GM12878 (cell line): ENCODE measurements around the gene P4HA2. TPM values are rescaled to one million over a fixed set of nuclear protein-coding genes. Genes with fewer than 3 reads are reported as not detected.

ENCODE experiments used
- CREB1 ChIP-seq: IDR thresholded peaks from 2 replicates; pipeline ENCODE4 v1.6.1; 2012; ENCODE audit warnings: low read depth, mild to moderate bottlenecking, inconsistent platforms
- EGR1 ChIP-seq, 2 experiments: IDR thresholded peaks; 1 replicate in 1 of 2; 2 replicates in 1 of 2; pipeline ENCODE4 v1.6.1; 2011 to 2012; ENCODE audit warnings: low read depth in 2 of 2, low read length in 2 of 2, borderline replicate concordance in 1 of 2, mild to moderate bottlenecking in 1 of 2, moderate library complexity in 1 of 2
- FOS ChIP-seq: IDR thresholded peaks from 3 replicates; pipeline ENCODE4 v1.6.1; 2011; ENCODE audit warnings: borderline replicate concordance; ENCODE audit not compliant: insufficient read length; ENCODE audit errors: extremely low read depth
- FOXM1 ChIP-seq: IDR thresholded peaks from 2 replicates; pipeline ENCODE4 v1.6.1; 2012; ENCODE audit warnings: low read depth, mild to moderate bottlenecking, inconsistent platforms, low read length, moderate library complexity
- IKZF2 ChIP-seq, 2 experiments: fragments of 450-650 bp; IDR thresholded peaks; 2 replicates each; pipeline ENCODE4 v1.6.1; 2017; ENCODE audit warnings: mild to moderate bottlenecking in 2 of 2, moderate library complexity in 2 of 2
- IRF4 ChIP-seq: IDR thresholded peaks from 2 replicates; pipeline ENCODE4 v1.6.1; 2011; ENCODE audit warnings: low read depth, low read length
- MTA3 ChIP-seq: IDR thresholded peaks from 2 replicates; pipeline ENCODE4 v1.6.1; 2012; ENCODE audit warnings: low read length, inconsistent platforms, borderline replicate concordance
- NFIC ChIP-seq: IDR thresholded peaks from 2 replicates; pipeline ENCODE4 v1.6.1; 2012; ENCODE audit warnings: low read depth, mild to moderate bottlenecking, inconsistent platforms, low read length, moderate library complexity
- PML ChIP-seq: IDR thresholded peaks from 2 replicates; pipeline ENCODE4 v1.6.1; 2012; ENCODE audit warnings: low read length, inconsistent platforms
- RAD21 ChIP-seq: IDR thresholded peaks from 2 replicates; pipeline ENCODE4 v1.6.1; 2011; ENCODE audit warnings: mild to moderate bottlenecking, low read depth, low read length, moderate library complexity; ENCODE audit not compliant: insufficient read depth
- RB1 ChIP-seq: fragments of 450-650 bp; formaldehyde crosslinking; IDR thresholded peaks from 2 replicates; pipeline ENCODE4 v1.6.1; 2017; ENCODE audit warnings: mild to moderate bottlenecking, borderline replicate concordance
- RCOR1 ChIP-seq: conservative IDR thresholded peaks from 2 replicates; pipeline ENCODE4 v1.6.1; 2012; ENCODE audit warnings: low read depth, low read length, improper control_type of control experiment
- RFX5 ChIP-seq: IDR thresholded peaks from 2 replicates; pipeline ENCODE4 v1.6.1; 2011; ENCODE audit warnings: low read depth, low read length, improper control_type of control experiment
- SIX5 ChIP-seq: IDR thresholded peaks from 2 replicates; pipeline ENCODE4 v1.6.1; 2011; ENCODE audit warnings: mild to moderate bottlenecking, low read depth, low read length, moderate library complexity; ENCODE audit not compliant: severe bottlenecking
- SUZ12 ChIP-seq: fragments of 200-600 bp; sonication (generic); IDR thresholded peaks from one replicate; pipeline ENCODE4 v1.6.1; 2018; ENCODE audit warnings: antibody characterized with exemption, mild to moderate bottlenecking; ENCODE audit not compliant: unreplicated experiment
- TAF1 ChIP-seq: IDR thresholded peaks from 2 replicates; pipeline ENCODE4 v1.6.1; 2011; ENCODE audit warnings: mild to moderate bottlenecking, low read depth, low read length, borderline replicate concordance
- TCF3 ChIP-seq: IDR thresholded peaks from 2 replicates; pipeline ENCODE4 v1.6.1; 2012; ENCODE audit warnings: low read depth, mild to moderate bottlenecking, low read length, borderline replicate concordance; ENCODE audit not compliant: insufficient read depth
- YY1 ChIP-seq: IDR thresholded peaks from 2 replicates; pipeline ENCODE4 v1.6.1; 2011; ENCODE audit warnings: low read depth, mild to moderate bottlenecking, low read length
- ZNF207 ChIP-seq: fragments of 450-650 bp; IDR thresholded peaks from 2 replicates; pipeline ENCODE4 v1.6.1; 2014; ENCODE audit warnings: antibody characterized with exemption, mild to moderate bottlenecking, borderline replicate concordance
- polyA plus RNA-seq, 11 experiments: library from polyadenylated mRNA; depleted of rRNA in 4 of 11; unstranded in 6 of 11; stranded (reverse) in 5 of 11; fragments of >200 nt; fragmentation: Nextera tagmentation in 4 of 11; fragmentation: Illumina TruSeq in 1 of 11; extraction: Ambion mirVana in 4 of 11; extraction: Trizol in 1 of 11; gene quantifications; 1 replicate in 1 of 11; 2 replicates in 10 of 11; pipeline versions ENCODE4 v1.2.1 to v1.2.3, GENCODE V29; 2011 to 2016; ENCODE audit warnings: inconsistent platforms in 2 of 11, missing spikeins in 2 of 11, low read depth in 1 of 11
- total RNA-seq, 4 experiments: library from RNA; depleted of rRNA in 3 of 4; stranded (reverse); fragments of >200 nt in 3 of 4; fragmentation: Illumina TruSeq in 1 of 4; extraction: Trizol in 1 of 4; gene quantifications; 2 replicates each; pipeline versions ENCODE4 v1.2.1 to v1.2.3, GENCODE V29; 2013 to 2021
- TF ChIP-seq, protein P1 (sequence below): fragments of 450-650 bp; IDR thresholded peaks from 2 replicates; pipeline ENCODE4 v1.6.1; 2016; ENCODE audit warnings: mild to moderate bottlenecking, moderate library complexity, borderline replicate concordance
- TF ChIP-seq, protein P2 (sequence below): fragments of 450-650 bp; IDR thresholded peaks from 2 replicates; pipeline ENCODE4 v1.6.1; 2014; ENCODE audit warnings: mild to moderate bottlenecking
- TF ChIP-seq, protein P3 (sequence below): fragments of 450-650 bp; formaldehyde crosslinking; IDR thresholded peaks from 2 replicates; pipeline ENCODE4 v1.5.0; 2022; ENCODE audit warnings: mild to moderate bottlenecking, missing genetic modification characterization

Gene P4HA2
- total and polyA plus RNA-seq, 10 of the 15 experiments (the other 5 are each of a cell fraction or from before 2014, with no cell fraction given) = 4.7 to 10.9 (median 7.5) TPM

DNA sequence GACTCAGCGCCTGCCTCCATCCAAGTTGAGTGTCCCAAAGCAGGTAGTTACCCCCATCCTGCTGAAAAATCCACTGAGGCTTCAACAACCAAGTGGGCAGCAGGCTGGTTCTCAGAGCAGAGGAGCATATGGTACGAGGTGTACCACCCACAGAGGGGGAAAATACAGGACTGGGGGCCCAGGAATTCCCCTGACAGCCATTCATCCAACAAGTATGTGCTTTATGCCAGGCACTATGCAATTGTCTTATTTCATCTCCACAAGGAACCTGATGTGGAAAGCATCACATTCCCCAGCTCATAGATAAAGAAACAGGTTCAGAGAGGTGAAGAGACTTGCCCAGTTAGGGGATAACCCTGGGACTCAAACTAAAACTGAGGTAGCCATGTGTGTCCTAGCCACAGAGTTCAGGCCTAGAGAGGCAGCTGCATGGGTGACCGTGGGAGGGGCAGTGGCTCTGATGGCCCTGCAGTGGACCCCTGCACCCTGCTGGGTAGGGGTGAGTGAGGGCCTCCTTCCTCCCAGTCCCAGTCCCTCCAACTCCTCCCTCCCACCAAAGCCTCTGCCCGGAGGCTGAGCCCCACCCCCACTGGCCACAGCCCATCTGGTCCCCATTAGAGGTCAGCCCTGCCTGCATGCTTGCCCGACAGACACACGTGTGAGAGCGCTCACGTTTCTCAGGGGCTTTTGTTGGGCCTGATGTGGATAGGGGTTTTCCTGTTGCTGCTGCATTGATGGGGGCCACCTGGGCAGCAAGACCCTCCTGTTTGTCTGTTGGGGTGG is 41.3 kb upstream of the P4HA2 start (continued):
- TF ChIP-seq, protein P1, sequence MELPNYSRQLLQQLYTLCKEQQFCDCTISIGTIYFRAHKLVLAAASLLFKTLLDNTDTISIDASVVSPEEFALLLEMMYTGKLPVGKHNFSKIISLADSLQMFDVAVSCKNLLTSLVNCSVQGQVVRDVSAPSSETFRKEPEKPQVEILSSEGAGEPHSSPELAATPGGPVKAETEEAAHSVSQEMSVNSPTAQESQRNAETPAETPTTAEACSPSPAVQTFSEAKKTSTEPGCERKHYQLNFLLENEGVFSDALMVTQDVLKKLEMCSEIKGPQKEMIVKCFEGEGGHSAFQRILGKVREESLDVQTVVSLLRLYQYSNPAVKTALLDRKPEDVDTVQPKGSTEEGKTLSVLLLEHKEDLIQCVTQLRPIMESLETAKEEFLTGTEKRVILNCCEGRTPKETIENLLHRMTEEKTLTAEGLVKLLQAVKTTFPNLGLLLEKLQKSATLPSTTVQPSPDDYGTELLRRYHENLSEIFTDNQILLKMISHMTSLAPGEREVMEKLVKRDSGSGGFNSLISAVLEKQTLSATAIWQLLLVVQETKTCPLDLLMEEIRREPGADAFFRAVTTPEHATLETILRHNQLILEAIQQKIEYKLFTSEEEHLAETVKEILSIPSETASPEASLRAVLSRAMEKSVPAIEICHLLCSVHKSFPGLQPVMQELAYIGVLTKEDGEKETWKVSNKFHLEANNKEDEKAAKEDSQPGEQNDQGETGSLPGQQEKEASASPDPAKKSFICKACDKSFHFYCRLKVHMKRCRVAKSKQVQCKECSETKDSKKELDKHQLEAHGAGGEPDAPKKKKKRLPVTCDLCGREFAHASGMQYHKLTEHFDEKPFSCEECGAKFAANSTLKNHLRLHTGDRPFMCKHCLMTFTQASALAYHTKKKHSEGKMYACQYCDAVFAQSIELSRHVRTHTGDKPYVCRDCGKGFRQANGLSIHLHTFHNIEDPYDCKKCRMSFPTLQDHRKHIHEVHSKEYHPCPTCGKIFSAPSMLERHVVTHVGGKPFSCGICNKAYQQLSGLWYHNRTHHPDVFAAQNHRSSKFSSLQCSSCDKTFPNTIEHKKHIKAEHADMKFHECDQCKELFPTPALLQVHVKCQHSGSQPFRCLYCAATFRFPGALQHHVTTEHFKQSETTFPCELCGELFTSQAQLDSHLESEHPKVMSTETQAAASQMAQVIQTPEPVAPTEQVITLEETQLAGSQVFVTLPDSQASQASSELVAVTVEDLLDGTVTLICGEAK = no peak
- TF ChIP-seq MTA3 (peak; percentile 45; the same call in 1 of the 2 replicates), FOXM1 (peak; percentile 65; the same call in 1 of the 2 replicates), ZNF207 (no peak), CREB1 (0 out of 2 replicates have a peak, but pooled peaks have one; percentile 15), EGR1 (IDR thresholded peaks at IDR 0.05; ENCODE audit: borderline replicate concordance in 1 of 2, low read depth in 2 of 2, low read length in 2 of 2) (no peak), FOS (no peak), RCOR1 (no peak), PML (no peak), RB1 (no peak), IRF4 (peak; percentile 83), YY1 (no peak), NFIC (peak; percentile 65; the same call in 1 of the 2 replicates), TAF1 (no peak), SUZ12 (no peak), SIX5 (no peak), RAD21 (no peak), RFX5 (no peak), TCF3 (peak; percentile 72; the same call in 1 of the 2 replicates), IKZF2 (IDR thresholded peaks at IDR 0.05) (peak; percentile 6 to 49; a peak in 1 of 4 replicates)
- TF ChIP-seq, protein P2, sequence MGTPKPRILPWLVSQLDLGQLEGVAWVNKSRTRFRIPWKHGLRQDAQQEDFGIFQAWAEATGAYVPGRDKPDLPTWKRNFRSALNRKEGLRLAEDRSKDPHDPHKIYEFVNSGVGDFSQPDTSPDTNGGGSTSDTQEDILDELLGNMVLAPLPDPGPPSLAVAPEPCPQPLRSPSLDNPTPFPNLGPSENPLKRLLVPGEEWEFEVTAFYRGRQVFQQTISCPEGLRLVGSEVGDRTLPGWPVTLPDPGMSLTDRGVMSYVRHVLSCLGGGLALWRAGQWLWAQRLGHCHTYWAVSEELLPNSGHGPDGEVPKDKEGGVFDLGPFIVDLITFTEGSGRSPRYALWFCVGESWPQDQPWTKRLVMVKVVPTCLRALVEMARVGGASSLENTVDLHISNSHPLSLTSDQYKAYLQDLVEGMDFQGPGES = no peak
- TF ChIP-seq, protein P3, sequence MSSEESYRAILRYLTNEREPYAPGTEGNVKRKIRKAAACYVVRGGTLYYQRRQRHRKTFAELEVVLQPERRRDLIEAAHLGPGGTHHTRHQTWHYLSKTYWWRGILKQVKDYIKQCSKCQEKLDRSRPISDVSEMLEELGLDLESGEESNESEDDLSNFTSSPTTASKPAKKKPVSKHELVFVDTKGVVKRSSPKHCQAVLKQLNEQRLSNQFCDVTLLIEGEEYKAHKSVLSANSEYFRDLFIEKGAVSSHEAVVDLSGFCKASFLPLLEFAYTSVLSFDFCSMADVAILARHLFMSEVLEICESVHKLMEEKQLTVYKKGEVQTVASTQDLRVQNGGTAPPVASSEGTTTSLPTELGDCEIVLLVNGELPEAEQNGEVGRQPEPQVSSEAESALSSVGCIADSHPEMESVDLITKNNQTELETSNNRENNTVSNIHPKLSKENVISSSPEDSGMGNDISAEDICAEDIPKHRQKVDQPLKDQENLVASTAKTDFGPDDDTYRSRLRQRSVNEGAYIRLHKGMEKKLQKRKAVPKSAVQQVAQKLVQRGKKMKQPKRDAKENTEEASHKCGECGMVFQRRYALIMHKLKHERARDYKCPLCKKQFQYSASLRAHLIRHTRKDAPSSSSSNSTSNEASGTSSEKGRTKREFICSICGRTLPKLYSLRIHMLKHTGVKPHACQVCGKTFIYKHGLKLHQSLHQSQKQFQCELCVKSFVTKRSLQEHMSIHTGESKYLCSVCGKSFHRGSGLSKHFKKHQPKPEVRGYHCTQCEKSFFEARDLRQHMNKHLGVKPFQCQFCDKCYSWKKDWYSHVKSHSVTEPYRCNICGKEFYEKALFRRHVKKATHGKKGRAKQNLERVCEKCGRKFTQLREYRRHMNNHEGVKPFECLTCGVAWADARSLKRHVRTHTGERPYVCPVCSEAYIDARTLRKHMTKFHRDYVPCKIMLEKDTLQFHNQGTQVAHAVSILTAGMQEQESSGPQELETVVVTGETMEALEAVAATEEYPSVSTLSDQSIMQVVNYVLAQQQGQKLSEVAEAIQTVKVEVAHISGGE (CRISPR knock-in tag) = no peak
